NAMALWA (cell line): ENCODE results near the gene ADAMTS14.
"Not testable (repeated sequence)": the region's sequence is repeated elsewhere in the genome, so short reads cannot be mapped to it uniquely, and the experiment has no call there.

ENCODE experiments used
- DNase-seq: peaks from one replicate; pipeline ENCODE4 v3.0.0-alpha.2; 2015; ENCODE audit warnings: low spot score

The ADAMTS14 gene

GRCh38 chr10:70655316-70655715, 17.0 kb upstream of the ADAMTS14 start:
- no peak for DNase-seq

- DNase-seq, result no peak
Measured at GRCh38 chr10:70656489-70656888, 15.8 kb upstream of the ADAMTS14 start.

- no peak for DNase-seq
Measured at GRCh38 chr10:70657041-70657440, 15.3 kb upstream of the ADAMTS14 start.

DNA sequence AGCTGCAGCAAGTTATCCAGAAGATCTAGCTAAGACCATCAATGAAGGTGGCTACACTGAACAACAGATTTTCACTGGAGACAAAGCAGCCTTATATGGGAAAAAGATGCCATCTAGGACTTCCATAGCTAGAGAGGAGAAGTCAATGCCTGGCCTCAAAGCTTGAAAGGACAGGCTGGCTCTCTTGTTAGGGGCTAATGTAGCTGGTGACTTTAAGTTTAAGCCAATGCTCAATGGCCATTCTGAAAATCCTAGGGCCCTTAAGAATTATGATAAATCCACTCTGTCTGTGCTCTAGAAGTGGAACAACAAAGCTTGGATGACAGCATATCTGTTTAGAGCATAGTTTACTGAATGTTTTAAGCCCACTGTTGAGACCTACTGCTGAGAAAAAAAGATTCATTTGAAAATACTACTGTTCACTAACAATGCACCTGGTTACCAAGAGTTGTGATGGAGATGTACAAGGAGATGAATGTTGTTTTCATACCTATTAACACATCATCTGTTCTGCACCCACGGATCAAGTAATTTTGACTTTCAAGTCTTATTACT, 13.6 kb upstream of the ADAMTS14 start:
- no peak for DNase-seq

DNA sequence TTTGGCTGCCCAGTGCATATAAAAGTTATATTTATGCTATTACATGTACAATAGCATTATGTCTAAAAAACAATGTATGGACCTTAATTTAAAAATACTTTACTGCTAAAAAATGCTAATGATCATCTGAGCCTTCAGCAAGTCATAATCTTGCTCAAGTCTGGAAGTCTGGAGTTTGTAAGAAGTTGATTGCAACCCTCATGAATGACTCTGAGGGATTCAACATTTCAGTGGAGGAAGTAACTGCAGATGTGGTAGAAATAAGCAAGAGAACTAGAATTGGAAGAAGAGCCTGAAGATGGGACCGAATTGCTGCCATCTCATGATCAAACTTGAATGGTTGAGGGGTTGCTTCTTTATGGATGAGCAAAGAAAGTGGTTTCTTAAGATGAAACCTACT, 13.0 kb upstream of the ADAMTS14 start:
- DNase-seq, result no peak

DNA sequence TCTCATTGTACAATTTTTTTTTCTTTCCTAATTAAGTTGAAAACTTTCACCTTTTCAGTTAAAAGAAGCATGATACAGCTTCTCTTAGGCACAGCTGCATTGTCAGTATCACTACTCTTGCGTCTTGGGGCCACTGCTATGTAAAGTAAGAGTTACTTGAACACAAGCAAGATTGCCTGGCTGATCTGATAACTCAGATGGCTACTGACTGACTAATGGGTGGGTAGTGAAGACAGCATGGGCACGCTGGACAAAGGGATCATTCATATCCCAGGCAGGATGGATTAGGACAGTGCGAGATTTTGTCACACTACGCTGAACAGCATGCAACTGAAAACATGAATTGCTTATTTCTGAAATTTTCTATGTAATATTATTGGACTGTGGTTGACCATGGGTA, 11.6 kb upstream of the ADAMTS14 start:
- no peak for DNase-seq

GRCh38 chr10:70661623-70662361, 10.5 kb upstream of the ADAMTS14 start:
- DNase-seq, result no peak

DNA sequence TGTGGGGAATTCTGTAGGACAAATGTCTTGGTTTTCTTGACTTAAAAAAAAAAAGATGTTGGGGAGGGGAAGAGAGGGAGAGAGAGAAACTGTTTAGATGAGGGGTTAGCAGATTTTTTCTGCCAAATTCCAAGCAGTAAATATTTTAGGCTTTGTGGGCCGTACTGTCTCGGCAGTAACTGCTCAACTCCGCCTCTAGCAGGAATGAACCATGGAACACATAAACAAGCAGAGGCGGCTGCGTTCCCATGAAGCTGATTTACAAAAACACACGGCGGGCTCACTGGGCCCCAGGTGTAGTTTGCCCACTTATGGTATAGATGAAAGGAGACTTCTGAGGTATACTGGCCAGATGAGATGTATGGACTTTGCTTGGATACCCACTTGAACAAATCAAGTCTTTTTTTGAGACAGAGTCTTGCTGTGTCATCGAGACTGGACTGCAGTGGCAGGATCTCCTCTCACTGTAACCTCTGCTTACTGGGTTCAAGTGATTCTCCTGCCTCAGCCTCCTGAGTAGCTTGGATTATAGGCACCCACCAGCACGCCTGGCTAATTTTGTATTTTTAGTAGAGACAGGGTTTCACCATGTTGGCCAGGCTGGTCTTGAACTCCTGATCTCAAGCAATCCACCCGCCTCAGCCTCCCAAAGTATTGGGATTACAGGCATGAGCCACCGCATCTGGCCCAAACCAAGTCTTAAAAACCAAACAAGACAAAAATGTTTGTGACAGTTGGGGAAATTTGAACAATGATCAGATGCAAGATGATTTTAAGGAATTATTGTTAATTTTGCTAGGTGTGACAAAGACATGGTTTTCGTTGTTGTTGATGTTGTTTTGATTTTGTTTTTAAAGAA, 9.7 kb upstream of the ADAMTS14 start:
- DNase-seq, result no peak

GRCh38 chr10:70663458-70664409, 8.6 kb upstream of the ADAMTS14 start:
- DNase-seq, result not testable (repeated sequence)

- DNase-seq, result no peak
Measured at GRCh38 chr10:70664702-70665195, 7.6 kb upstream of the ADAMTS14 start.

DNA sequence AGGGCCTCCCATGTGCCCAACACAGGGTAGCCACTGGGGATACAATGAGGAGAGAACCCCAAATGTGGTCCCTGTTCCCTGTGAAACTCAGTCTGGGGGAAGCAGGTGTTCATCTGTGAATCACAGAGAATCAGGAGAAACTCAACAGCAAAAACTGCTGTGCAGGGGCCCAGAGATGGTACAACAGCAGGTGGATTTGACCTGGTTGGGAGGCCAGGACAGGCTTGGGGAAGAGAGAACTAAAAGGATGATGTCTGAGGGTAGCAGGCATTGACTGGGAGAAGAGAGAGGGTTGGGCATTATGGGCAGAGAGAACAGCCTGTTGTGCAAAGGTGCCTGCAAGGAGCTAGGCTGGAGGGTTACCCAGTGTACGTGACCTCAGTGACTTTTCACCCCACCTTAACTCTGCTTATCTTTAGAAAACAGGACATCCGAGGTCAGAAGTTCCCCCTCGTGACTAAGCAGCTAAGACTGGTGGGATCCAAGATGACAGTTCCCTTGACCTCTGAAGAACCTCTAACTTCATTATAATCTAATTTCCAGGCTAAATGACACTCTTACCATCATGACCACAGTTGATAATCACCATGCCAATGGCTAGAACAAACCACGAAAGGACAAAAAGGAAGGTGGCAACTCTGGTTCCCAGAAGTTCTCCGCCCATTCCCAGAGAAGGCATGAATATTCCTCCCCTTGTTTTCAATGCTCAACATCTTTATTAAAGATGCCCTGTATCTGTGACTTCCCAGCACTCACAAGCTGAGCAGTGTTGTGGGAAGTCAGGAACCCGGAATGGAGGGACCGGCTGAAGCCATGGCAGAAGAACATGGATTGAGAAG, 5.1 kb upstream of the ADAMTS14 start:
- no peak for DNase-seq

- not testable (repeated sequence) for DNase-seq
Measured at GRCh38 chr10:70667818-70668217, 4.5 kb upstream of the ADAMTS14 start.

DNA sequence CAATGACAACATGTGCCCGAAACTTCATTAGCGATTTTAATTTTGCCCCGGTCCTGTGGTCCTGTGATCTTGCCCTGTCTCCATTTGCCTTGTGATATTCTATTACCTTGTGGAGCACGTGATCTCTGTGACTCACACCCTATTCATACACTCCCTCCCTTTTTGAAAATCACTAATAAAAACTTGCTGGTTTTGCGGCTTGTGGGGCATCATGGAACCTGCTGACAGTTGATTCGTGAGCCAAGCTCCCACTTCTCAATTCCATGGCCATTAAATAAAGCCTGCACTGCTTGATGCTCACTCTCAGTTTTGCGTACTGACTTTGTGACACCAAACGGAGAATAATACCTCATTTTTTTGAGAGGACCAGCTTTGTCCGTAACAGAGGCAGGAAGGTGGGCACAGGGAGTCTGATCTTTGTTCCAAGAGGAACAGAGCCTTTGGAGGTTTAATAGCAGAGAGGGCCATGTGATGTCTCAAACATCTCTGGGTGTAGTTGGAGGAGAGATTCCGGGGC, 3.8 kb upstream of the ADAMTS14 start:
- no peak for DNase-seq

DNA sequence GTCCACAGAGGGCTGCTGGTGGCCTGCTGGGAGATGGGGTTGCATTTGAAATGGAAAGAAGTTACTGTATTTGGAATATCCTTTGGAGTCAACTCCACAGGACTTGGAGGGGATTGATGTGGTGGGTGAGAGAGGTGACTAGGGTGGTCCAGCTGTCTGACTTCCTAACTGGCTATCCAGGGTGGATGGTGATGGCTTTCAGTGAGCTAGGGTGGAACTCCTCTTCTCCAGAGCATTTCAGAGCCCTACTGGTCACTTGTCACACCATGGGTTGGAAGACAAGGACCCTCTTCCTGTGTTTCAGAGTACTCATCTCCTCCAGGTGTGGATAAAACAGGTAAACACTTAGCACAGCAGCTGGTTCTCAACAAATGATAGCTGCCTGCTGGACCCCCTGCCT, 3.3 kb upstream of the ADAMTS14 start:
- DNase-seq, result no peak

GRCh38 chr10:70669732-70670317, 2.5 kb upstream of the ADAMTS14 start:
- no peak for DNase-seq

DNA sequence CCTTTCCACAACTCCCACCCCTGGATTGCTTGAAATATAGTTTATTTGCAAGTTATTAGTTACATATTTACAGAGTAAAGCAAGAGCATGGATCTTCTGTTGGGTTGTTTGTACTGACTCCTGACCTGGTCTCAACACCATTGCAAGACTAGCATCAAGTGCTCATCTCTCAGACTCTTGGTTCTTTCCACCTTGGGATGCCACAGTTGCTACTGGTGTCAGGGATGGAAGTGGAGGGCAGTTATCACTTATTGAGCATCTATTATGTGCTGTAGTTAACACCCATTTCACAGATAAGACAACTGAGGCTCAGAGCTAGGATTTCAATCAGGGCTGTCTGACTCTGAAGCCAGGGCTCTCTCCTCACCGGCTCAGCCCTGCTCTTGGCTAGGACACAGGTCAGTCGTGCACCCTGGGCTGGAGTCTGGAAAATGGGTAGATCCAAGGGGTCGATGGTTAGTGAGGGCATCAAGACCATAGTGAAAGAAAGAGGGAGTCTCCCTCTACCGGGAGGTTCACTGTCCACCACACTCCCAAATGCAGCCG, 614 bp upstream of the ADAMTS14 start:
- no peak for DNase-seq

GRCh38 chr10:70673043-70673928, 980 bp downstream of the ADAMTS14 start:
- DNase-seq, result no peak

DNA sequence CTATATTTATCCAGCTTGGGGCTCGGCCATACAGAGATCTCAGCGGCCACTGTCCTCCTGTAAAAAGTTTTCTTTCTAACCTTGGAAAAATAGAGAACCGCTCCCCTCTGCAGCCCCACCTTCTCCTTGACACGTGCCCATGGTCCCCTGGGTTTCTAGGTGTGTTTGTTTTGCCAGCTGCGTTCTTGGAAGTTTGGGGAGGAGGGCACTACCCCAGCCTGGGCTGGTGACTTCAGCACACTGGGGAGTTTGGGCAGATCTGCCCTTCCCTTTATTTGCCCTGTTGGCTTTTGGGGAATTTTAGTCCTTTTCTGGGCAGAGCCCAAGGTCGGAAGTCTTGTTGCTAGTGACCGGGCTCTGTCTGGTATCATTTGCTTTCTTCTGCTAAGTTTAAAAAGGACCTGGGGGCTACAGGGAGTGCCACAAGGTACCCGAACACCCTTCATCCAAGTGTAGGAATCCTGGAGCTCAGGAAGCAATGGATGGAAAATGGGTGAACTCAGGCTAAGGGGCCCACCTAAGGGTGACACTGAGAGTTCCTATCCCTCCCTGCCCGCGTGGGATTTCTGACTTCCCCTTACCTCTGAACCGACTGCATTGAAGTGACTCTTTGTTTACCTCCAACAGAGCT, 1.7 kb downstream of the ADAMTS14 start:
- DNase-seq, result no peak
